Subcutaneous abdominal adipose tissue (tissue), 5 donors: Measurements from ENCODE around the gene COL8A1.

Source experiments
- H3K27ac ChIP-seq: one replicate; pipeline ENCODE4 v1.7.0; 2013; ENCODE audit warnings: low read depth, mild to moderate bottlenecking, inconsistent platforms, low read length, moderate library complexity
- H3K27me3 ChIP-seq, 5 donors: one replicate each; pipeline ENCODE4 v1.7.0; 2013; ENCODE audit warnings: low read length in 5 of 5, inconsistent platforms in 1 of 5; ENCODE audit not compliant: control insufficient read depth in 5 of 5, insufficient read depth in 4 of 5
- H3K36me3 ChIP-seq, 5 donors: one replicate each; pipeline ENCODE4 v1.7.0; 2013; ENCODE audit warnings: low read length in 5 of 5; ENCODE audit not compliant: control insufficient read depth in 5 of 5, insufficient read depth in 5 of 5
- H3K4me1 ChIP-seq, 5 donors: one replicate each; pipeline ENCODE4 v1.7.0; 2013; ENCODE audit warnings: low read length in 5 of 5, mild to moderate bottlenecking in 3 of 5, moderate library complexity in 1 of 5; ENCODE audit not compliant: control insufficient read depth in 5 of 5, insufficient read depth in 5 of 5
- H3K4me3 ChIP-seq, 5 donors: one replicate each; pipeline ENCODE4 v1.7.0; 2013; ENCODE audit warnings: low read length in 5 of 5, low read depth in 1 of 5
- H3K9ac ChIP-seq, 5 donors: one replicate each; pipeline ENCODE4 v1.7.0; 2013; ENCODE audit warnings: low read length in 5 of 5, mild to moderate bottlenecking in 4 of 5, moderate library complexity in 3 of 5
- H3K9me3 ChIP-seq, 5 donors: one replicate each; pipeline ENCODE4 v1.7.0; 2013; ENCODE audit warnings: low read length in 5 of 5; ENCODE audit not compliant: control insufficient read depth in 5 of 5
- donor health status: healthy.
- donor health status: healthy.
- donor health status: healthy.
- donor health status: healthy.
- donor health status: healthy.

Gene COL8A1

DNA sequence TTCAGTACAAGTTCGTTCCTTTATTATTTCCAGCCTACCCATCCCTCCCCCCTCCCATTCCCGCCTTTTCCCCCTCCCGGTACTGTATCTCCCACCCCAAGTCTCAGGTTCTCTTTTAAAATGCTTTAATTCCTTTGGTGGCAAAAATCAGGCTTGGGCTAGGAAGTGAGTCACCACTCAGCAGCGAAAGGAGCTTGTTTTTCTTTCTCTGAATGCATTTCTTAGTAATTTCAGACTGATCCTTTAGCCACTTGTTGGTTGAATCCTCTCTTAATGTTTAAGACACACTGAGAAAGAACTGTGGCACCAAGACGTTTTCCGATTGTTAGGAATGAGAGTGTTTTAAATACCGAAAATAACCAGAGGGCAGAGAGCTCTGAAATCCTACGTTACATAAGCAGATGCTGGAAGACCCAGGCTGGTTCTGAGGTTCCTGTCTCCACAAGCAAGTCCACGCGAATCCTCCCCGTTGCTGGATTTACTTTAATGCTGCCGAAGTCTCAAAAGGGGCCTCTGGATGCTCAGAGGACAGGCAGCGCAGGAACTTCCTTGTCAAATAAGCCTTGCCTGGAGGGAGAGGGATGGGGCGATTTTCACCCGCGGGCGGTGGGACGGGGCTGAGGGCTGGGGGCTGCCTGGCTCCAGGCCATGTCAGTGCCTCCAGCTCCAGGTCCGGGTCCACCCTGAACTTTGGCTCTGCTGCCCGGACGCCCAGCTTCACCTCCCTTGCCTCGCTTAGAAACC lies 854 bp upstream of the COL8A1 start:
- no peaks in the 10 kb centered on the region for H3K27me3 ChIP-seq
- H3K27ac ChIP-seq, result peak overlapping the region; percentile 88
- H3K9ac ChIP-seq, result peak overlapping the region; percentile 22 to 87 (median 79)
- H3K9me3 ChIP-seq, result no peaks in the 10 kb centered on the region
- no peaks in the 10 kb centered on the region for H3K36me3 ChIP-seq
- H3K4me3 ChIP-seq, result peak overlapping the region; percentile 69 to 95 (median 71)
- H3K4me1 ChIP-seq, result peaks cover 0 to 34% (median 32%) of the 10 kb centered on the region in 5 donors

DNA sequence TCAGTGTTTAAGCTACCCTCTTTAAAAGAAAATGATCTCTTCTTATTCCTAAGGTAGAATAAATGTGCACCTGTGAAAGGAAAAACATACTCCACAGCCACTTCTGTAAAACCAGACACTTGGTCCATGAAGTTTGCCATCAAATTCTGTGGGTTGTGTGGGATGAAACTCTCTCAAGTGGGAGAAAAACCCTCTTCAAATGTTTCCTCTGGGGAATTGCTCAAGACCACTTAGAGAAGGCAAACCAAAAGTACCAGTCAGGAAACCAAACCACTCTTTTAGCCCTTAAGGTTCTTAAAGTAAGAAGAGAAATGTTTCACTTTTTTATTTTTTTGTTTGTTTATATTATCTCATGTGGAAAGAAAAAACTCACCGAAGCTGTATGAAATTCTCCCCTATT lies 1.2 kb downstream of the COL8A1 start:
- H3K36me3 ChIP-seq, result no peaks in the 10 kb centered on the region
- H3K27me3 ChIP-seq, result no peaks in the 10 kb centered on the region
- H3K4me1 ChIP-seq, result peaks cover 0 to 37% (median 32%) of the 10 kb centered on the region in 5 donors
- peak overlapping the region; percentile 88 for H3K27ac ChIP-seq
- peak overlapping the region in 1 of 5 donors; percentile 25 for H3K4me3 ChIP-seq
- H3K9me3 ChIP-seq, result no peaks in the 10 kb centered on the region
- peak overlapping the region in 1 of 5 donors; percentile 87 for H3K9ac ChIP-seq

DNA sequence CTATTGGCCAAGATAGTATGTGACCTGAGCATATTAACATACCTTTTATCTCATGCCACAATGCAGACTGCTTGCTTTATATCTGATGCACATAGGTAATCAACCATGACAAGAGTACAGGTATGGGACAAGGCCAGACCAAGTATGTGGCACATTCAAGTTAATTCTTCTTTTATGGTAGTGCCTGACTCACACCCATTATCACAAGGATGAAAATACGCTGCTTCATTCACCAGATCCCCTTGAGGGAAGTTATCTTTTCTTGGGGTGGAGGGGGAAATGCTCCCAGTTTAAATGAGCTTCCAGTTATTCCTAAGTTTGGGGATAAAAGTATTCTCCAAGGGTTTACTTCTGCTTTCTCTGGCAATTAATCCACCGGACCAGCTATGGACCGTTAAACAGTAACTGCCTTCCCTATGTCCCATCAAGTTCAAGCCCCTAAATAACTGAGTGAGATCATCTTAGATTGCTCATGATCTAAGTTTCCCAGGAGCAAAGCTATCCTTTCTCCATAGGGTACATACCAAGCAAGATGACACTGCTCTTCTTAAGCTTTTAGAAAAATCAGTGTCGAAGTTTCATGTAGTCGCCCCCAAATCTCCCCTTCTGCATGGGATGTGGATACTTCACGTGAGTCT lies 1.9 kb downstream of the COL8A1 start:
- H3K27ac ChIP-seq, result peak overlapping the region; percentile 63
- no peaks in the 10 kb centered on the region for H3K9me3 ChIP-seq
- no peaks in the 10 kb centered on the region for H3K27me3 ChIP-seq
- no peak overlapping the region for H3K9ac ChIP-seq
- H3K4me3 ChIP-seq, result peak overlapping the region in 2 of 5 donors; percentile 8 to 13
- H3K36me3 ChIP-seq, result no peaks in the 10 kb centered on the region
- peaks cover 0 to 39% (median 33%) of the 10 kb centered on the region in 5 donors for H3K4me1 ChIP-seq

DNA sequence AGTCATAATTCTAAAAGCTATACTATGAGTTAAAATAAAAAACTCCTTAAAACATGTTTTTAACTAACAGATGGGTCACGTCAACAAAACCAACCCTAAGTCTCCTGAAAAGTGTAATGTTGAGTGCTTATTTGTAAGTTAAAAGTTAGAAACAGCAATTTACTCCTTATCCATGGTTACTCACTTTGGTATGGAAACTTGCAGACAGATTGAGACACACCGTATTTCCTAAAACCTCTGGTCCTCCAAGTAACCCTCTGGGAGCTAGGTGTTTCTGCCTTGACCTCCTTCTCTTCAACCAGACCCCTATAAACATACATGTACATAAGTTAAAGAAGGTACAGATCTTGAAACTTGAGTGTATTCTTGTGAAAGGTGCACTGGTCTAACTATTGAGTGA lies 3.1 kb downstream of the COL8A1 start:
- Histone ChIP-seq H3K4me3 (no peak overlapping the region), H3K4me1 (peaks cover 0 to 49% (median 44%) of the 10 kb centered on the region in 5 donors), H3K9ac (no peak overlapping the region), H3K9me3 (no peaks in the 10 kb centered on the region), H3K27ac (peak overlapping the region; percentile 63), H3K36me3 (no peaks in the 10 kb centered on the region), H3K27me3 (no peaks in the 10 kb centered on the region)

DNA sequence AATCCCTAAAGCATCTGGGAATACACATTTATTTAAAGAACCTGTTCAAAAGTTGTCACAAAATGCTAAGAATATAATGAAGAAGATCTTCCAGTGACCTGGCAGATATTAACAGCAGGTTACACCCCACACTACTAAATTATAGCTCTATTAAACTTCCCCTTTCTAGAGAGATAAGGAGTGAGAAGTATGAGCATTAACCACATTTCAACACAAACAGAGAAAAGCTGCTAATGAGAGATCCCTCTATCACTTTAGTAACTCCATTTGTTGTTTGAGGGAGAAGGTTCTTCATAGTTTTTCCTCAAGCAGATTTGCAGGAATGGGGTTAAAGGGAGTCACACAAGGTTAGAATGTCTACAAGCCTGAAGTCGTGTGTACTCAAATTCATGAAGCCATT lies 3.6 kb downstream of the COL8A1 start:
- Histone ChIP-seq H3K4me1 (peaks cover 0 to 47% (median 41%) of the 10 kb centered on the region in 5 donors), H3K4me3 (no peak overlapping the region), H3K9ac (no peak overlapping the region), H3K9me3 (no peaks in the 10 kb centered on the region), H3K27me3 (no peaks in the 10 kb centered on the region), H3K27ac (peak overlapping the region; percentile 63), H3K36me3 (no peaks in the 10 kb centered on the region)

DNA sequence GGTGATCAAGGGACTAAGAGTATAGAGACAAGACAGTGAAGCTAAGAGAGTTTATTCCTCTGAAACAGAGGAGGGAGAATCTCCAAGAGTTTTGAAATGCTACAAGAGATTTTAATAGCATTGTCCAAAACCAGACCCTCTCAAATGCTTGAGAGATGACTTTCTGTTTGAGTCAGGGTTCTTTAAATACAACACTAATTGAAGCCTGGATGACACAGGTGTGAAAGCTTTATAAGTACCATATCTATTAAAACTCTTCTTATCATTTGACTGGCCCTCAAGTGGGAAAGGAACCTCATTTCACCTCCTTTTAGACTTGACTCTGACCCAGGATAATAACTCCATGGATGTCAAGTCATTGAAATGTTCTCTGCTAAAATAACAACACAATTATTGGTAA lies 5.6 kb downstream of the COL8A1 start:
- no peak overlapping the region for H3K4me3 ChIP-seq
- no peaks in the 10 kb centered on the region for H3K36me3 ChIP-seq
- peaks cover 3 to 56% (median 35%) of the 10 kb centered on the region in 5 donors for H3K4me1 ChIP-seq
- H3K9ac ChIP-seq, result no peak overlapping the region
- no peaks in the 10 kb centered on the region for H3K27me3 ChIP-seq
- no peaks in the 10 kb centered on the region for H3K9me3 ChIP-seq
- peak overlapping the region; percentile 38 for H3K27ac ChIP-seq

DNA sequence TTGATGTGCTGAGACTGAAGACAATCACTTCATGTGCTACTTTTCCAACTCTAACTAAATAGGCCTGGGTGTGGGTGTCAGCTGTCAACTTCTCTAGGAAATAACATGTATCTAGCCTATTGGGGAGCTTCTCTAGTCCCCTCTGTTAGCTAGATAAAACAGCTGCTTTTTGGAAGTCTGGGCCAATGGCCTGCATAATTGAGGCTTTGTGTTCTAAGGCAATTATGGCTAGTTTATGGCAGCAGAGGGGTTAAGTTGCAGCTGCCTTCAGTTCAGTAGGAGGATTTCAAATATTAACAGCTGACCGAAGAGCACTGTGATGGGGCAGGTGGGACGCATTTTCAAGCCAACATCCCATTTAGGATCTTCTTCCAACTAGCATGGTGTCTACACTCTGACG lies 6.4 kb downstream of the COL8A1 start:
- Histone ChIP-seq H3K27ac (peak overlapping the region; percentile 95), H3K36me3 (no peaks in the 10 kb centered on the region), H3K9me3 (no peaks in the 10 kb centered on the region), H3K9ac (no peak overlapping the region), H3K4me3 (no peak overlapping the region), H3K4me1 (peaks cover 3 to 52% (median 32%) of the 10 kb centered on the region in 5 donors), H3K27me3 (no peaks in the 10 kb centered on the region)

DNA sequence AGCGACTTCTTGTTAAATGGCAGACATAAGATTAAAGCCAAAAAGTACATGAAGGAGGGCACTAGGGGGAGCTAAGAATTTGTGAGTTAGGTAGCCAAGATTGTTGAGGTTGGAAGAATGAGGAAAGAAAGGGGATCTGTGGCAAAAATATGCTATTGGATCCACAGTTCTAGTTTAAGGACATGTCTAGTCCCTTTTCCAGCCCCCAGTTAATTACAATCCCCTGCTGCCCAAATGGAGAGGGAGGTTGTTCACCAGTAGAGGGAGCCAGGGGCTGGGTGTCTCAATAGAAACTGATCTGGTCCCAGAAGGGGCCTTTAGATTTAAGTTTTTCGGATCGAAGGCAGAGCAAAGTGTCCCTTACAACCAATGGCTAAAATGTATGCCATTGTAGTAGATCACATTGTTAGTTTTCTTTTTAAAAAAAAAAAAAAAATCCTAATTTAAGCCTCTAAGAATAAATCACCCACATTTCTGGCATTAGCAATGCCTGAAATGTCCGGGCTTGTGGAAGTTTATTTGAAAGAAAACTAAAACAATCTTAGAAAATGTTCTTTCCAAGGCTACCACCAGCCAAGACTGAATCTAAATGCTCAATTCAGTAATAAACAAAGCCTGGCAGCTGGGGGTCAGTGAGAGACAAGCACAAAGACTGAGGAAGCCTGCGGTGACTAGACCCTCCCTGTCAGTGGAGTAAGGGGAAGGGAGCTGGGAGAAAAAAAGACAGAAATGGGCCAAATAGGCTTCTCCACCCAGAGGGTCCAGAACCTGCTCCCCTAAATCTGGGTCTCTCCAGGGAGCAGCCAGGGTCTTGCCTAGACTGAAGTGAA lies 7.1 kb downstream of the COL8A1 start:
- Histone ChIP-seq H3K36me3 (no peaks in the 10 kb centered on the region), H3K9me3 (no peaks in the 10 kb centered on the region), H3K4me3 (peak overlapping the region in 1 of 5 donors; percentile 29), H3K27ac (peak overlapping the region; percentile 95), H3K9ac (peak overlapping the region in 2 of 5 donors; percentile 58 to 64), H3K4me1 (peaks cover 3 to 47% (median 29%) of the 10 kb centered on the region in 5 donors), H3K27me3 (no peaks in the 10 kb centered on the region)

DNA sequence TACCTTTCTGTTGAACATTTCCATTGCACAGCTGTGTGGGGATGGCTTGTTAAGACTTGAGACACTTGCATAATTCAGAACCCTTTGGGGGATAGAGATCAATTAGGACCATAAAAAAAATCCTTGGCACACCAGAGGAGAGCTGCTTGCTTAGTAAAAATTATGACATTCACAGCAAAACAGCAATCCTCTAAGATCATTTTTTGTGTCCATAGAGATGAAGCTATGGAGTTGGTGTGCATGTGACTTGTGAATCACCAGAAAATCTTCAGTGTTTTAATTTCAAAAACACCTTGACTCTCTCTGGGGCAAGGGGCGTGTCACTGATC lies 7.7 kb downstream of the COL8A1 start:
- Histone ChIP-seq H3K27ac (peak overlapping the region; percentile 95), H3K9ac (peak overlapping the region in 2 of 5 donors; percentile 58 to 64), H3K4me1 (peaks cover 3 to 45% (median 25%) of the 10 kb centered on the region in 5 donors), H3K9me3 (no peaks in the 10 kb centered on the region), H3K27me3 (no peaks in the 10 kb centered on the region), H3K36me3 (no peaks in the 10 kb centered on the region), H3K4me3 (peak overlapping the region in 1 of 5 donors; percentile 29)

DNA sequence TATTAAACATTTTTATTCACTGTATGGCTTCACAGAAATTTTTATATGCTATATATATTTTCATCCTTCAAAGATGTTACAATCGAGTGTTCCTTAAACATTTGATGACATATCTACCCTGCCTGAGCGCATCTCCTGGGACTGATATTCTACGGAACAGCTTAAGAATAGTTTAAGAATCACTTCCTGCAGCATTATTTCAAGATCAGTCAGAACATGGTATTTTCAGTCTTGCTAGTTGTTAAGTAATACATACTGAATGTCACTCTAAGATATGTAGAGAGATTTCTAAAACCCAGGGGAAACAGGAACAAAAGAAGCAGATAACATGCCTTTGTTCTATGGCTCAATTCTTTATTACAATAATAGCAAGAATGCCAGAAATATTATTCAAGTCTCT lies 8.7 kb downstream of the COL8A1 start:
- no peak overlapping the region for H3K4me3 ChIP-seq
- H3K27me3 ChIP-seq, result no peaks in the 10 kb centered on the region
- H3K27ac ChIP-seq, result peak overlapping the region; percentile 95
- H3K9me3 ChIP-seq, result no peaks in the 10 kb centered on the region
- no peaks in the 10 kb centered on the region for H3K36me3 ChIP-seq
- no peak overlapping the region for H3K9ac ChIP-seq
- peaks cover 3 to 46% (median 30%) of the 10 kb centered on the region in 5 donors for H3K4me1 ChIP-seq
